SKM-1 treated with dmso at 0.1 percent for 144 hours (cell line): ENCODE results near the gene CENPB.

Source experiments
- DNase-seq: peaks from one replicate; lab custom pipeline; 2025; ENCODE audit not compliant: unreplicated experiment; lab: John Stamatoyannopoulos, UW

The CENPB gene

DNA sequence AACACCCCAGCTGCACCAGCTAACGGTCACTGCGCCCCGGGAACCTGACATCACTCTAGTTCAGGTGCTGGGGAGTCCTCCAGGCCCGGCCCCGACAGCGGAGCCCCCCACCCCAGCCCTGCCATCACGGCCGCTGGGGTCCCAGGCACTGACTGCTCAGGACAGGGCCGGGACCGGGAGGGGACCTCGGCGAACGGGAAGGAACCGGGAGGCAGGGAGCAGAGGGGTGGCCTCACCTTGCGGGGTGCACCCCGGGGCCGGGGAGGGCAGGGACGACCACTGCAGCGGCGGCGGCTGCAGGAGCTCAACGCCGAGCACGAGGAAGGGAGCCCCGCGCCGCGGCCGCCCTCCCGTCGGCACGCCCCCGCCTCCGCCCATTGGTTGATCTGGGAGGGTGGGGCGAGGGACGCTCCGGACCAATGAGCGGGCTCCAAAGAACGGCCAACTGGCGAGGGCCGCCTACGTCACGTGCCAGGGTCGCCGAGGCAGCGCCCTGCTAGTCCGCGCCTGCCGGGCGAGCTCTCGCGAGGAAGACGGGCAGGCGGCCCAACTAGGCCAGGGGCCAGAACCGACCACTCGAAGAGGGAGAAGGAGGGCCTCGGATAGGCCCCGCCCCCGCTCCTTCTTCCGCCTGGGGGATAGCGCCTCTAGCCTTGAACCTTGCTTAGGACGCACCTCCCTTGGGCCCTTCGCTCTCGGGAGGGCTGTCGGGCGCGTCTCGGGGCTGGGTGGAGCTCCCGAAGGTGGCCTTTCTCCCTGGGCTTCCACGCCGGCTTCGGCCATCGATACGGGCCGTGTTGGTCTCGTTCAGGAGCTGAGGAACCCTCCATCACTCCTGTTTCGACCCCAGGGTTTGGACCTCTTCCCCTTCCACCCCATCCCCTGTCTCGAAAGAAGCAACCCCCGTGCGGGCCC, 18.9 kb downstream of the CENPB start, which contains the start of gene ADISSP:
ADISSP (minus strand) TSS at position 327 of the 915 bp plus-strand sequence. CDS start 7,653 bp downstream, outside the sequence.
- DNase-seq = peak; percentile 75

DNA sequence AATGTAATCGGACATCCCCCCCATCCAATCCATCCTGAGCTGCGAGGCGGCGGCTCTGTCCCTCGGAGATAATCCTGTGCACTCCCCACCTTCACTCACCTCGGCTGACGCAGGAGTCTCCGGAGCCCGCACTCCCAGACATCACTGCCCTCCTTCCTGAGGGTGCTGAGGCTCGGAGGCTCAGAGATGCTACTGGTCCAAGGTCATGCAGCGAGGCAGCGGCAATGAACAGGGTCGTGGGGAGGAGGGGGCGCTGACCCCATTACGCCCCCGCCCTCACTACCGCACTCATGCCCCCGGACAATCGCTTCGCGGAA, 19.5 kb downstream of the CENPB start:
- DNase-seq = no peak

DNA sequence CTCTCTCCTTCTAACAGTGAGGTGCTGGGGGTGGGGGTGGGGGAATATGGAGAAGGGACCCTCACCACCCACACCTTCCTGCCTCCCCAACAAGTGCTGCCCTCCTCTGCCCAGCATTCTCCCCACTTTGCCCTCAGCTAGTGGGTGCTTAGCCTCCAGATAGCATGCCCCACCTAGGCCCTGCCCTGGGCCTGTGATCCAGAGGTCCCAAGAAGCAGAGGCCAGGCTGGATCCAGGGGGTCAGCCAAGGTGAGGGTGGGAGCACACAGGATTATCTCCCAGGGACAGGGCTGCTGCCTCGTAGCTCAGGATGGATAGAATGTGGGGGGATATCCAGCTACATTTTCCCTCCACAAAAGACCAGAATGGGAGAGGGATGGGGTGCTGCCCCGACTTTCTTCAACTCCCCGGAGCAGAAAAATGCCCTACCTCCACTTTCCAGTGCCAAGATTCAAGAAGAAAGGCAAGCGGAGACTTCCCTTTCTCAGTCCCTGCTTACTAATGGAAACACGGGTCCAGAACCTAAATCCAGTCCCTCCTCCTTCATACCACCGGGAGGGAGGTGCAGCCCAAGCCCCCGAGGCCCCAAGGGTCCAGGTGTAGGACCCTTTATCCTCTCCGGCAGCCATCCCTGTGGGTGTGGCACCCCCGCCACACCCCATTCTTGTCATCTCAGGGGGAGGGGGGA, 20.0 kb downstream of the CENPB start:
- no peak for DNase-seq

DNA sequence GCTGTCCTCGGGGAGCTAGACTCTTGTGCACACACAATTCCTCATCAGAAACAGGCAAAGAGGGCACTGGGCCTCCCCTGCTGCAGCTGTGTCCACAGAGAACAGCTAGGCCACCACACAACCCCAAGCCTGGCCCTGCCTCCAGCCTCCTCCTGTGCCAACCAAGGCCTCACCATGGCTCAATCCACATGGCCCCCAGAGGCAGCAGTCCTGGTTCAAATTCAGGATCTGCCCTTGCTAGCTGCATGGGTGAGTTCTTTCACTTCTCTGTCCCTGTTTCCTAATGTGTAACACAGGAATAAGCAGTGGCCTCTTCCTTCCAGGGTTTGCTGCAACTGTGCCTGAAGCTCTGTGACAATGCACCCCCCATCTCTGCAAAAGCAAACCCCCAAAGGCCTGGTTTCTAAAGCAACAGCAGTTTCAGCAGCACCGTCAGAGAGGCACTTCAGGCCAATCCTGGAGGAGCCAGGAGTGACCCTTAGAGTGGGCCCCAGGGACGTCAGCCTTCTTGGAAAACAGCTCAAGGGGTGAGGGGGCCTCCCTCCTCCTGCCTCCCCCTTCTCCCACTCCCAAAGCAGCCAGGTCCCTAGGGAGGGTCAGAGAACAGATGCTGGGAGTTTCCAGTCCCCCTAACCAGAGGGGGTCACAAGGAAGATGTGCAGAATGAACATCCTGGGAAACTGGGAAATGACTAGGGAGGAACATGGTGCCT, 21.2 kb downstream of the CENPB start:
- DNase-seq = no peak

DNA sequence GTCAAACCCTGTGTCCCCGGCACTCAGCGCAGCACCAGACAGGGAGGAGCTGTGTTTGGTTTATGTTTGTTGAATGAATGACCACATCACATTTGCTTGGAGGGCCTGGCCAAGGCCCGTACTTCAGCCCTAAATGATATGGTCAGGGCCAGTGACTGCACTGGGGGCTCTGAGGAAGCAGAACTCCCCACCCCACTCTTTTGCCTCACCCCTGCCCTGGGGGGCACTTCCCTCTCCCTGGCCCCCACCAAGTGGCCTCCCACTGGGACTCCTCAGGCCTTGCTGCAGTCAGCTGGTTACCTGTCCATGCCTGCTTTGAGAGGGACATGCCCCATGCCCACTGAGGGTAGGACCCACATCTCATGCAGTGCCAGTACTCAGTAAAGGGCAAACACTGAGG, 21.9 kb downstream of the CENPB start:
- DNase-seq = no peak

DNA sequence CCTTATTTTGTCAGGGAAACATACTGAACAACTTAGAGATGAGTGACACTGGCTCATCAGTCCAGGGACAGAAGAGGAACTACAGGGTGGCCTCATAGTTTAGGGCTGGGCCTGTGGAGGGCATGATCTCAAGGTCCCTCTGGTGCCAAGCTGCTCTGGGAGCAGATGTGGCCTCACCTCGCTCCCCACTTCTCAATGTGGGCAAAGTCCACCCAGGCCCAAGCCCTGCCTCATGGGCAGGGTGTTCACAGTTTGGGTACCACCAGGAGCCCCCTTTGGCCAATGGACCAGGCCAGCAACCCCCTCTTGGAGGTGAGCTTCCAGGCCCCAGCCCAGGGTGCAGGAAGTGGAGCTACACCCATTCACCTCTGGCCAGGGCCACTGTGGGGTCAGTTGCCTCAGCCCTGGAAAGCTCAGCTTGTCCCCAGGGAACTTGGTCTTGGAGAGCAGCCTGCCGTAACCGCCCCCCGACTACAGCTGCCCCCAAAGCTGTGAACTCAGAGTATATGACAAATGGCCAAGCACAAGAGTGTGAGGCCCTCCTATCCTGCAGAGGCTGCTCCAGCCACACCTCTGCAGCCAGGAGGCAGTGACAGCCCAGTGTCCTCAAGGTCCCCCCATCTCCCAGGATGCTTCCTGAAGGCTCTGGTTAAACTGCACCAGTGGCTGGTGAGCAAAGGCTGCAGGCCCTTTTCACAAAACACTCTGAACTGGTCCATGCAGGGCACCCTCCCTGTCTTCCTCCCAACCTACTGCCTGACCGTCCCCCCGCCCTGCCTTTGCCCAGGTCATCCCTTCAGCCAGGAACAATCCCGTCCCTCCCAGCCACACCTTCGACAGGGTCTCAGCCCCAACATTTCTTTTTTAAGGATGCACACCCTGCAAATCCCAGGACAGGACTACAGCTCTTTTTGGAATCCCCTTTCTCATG, 22.6 kb downstream of the CENPB start:
- no peak for DNase-seq

DNA sequence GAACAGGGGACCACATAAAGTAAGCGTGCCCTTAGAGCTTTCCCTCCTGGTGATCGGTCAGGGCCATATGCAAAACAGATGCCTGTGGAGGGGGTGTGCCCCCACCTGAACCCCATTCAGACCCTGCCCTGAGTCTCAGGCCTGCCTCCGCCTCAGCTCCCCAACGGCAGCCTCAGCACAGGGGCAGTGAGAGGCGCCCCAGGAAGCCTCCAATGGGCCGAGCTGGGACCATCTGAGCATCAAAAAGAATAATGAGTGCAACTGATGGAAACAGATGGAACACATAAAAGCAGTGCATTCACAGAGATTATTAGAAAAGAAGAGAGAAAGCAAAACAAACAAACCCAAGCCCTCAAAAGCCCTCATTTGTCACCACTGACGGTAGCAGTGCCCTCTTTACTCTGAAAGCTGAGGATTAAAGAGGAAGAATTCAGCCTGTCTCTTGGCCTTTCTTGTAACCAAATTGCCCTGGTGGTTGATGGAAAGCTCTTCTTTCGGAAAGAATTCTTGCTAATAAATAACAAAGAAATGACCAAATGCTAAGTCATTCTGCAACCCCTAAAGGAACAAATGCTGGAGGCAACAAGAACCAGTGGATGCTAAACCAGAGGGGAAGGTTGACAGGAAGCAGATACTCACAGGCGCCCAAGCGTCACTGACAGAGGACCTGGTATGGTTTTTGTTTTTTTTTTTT, 25.7 kb downstream of the CENPB start:
- DNase-seq = no peak

DNA sequence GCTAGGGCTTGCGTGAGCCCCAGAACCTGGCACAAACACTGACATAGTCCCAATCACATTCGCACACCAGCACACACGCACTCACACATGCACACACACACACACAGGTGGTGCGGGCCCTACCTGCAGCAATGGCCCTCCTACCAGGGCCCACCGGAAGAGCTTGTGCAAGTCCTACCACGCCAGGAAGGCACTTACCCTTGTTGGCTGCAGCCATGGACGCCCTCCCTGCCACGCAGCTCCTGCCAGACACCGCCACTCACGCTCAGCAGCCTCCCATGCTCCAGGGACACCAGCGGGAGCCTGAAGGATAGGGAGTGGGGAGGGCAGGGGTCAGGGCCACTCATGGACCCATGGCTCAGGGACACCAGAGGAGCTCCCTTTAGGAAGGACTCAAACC, 26.7 kb downstream of the CENPB start:
- DNase-seq = no peak

DNA sequence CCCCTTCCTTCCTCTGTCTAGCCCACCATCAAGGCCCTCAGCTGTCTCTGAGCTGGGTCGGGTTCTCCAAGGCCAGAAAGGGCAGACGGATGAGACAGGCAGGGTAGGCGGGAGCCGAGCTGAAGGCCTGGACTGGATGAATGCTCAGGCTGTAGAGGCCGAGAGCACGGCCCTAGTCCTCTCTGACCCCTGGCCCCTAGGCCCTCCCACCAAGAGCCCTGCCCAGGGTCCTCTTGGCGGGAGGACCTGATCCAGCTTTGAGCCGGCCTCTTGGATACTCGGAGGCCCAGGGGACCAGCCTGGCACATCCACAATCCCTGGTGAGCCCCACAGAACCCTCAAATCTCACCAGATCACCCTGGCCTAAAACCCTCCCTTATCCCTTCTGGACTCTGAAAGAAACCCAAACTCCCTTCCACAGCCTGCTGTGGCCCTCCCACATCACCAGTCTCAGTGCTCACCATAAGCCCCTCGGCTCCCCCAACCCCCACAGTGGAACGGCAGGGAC, 27.2 kb downstream of the CENPB start:
- no peak for DNase-seq

DNA sequence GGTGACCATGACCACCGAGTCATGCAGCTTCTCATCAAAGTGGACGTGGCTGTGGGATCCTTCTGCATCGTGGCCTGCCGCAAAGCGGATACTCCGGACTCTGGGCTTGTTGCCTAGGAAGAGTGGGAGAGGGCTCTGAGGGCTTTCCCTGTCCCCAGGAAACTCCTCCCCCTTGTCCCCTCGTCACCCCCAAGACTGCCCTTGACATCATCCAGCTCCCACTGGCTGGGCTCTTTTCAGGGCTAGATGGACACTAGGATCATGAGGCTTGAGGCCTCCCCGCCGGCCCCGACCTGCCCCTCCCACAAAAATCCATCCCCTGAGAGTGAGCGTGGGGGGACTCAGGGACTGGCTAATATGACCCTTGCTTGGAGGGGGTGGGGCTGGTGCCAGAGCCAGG, 28.0 kb downstream of the CENPB start:
- DNase-seq = no peak

DNA sequence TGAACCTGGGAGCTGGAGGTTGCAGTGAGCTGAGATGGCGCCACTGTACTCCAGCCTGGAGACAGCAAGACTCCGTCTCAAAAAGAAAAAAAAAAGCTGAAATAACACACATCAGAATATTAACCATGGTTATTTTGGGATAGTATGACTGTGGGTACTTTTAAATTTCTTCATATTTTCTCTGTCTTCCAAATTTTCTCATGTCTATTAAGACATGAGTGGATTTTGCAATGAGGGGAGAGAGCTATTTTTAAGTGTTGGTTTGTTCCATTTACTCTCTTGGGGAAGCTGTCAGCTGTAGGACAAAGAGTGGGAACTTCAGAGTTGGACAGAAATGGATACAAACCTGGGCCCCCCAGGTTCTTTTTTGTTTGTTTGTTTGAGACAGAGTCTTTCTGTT, 29.3 kb downstream of the CENPB start:
- DNase-seq = no peak

DNA sequence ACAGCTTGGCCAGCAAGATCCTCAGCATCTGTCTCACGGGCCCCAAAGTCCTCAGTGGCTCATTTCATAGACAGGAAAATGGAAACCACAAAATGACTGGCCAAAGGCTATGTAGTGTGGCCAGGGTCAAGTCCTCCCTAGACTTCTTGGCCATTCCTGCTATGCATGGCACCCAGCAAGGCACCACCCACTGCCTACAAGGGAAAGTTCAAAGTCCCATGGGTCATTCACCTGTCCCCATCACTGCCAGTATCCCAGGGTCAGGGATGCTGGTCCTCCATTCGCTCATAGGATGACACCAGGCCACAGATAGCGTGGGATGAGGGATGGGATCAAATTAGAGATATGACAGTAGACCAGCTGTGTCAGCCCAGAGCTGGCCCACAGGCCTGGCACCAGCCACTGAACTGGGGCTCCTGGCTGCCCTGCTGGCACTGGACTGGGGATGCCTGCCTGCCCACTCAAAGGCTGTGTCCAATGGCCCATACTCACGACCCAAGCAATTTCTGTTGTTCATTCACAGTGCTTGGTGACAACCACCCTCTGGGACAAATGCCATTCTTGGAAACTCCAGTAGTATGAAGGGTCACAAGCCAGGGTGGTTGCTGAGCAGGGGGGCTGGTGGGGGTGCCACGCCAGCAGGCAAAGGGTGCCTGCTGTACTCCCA, 30.6 kb downstream of the CENPB start:
- no peak for DNase-seq

DNA sequence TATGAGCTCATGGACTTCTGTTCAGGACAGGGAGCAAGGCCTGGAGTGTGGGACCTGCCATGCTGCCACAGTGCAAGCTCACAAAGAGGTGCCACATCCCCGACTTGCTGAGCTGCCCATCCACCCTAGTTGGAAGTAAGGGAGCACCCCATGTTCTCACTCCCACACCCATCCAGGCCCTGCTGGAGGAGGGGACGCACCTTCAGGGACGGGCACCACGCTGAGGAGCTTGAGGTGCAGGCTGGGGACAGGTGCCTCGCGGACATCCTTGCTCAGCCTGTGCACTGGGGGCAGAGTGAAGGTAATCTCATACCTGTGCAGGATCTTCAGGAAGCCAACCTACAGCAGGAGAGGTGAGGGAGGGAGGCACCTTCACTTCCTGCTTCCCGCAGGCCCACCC, 31.3 kb downstream of the CENPB start:
- DNase-seq = no peak

DNA sequence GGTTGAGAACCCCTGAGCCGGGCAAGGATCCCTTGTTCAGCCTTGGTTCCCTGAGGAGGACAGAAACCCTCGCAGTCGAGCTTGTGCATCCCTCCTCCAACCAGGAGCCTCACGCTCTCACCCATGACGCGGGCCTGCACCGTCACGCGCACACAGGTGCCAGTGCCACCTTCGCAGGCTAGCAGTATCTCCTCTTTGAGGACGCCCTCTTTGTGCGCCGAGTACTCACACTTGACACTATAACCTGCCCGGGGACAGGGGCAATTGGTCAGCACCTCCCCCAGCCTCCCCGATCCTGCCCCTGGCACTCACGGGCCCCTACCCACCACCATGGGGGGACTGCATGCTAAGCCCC, 32.3 kb downstream of the CENPB start:
- DNase-seq = no peak

DNA sequence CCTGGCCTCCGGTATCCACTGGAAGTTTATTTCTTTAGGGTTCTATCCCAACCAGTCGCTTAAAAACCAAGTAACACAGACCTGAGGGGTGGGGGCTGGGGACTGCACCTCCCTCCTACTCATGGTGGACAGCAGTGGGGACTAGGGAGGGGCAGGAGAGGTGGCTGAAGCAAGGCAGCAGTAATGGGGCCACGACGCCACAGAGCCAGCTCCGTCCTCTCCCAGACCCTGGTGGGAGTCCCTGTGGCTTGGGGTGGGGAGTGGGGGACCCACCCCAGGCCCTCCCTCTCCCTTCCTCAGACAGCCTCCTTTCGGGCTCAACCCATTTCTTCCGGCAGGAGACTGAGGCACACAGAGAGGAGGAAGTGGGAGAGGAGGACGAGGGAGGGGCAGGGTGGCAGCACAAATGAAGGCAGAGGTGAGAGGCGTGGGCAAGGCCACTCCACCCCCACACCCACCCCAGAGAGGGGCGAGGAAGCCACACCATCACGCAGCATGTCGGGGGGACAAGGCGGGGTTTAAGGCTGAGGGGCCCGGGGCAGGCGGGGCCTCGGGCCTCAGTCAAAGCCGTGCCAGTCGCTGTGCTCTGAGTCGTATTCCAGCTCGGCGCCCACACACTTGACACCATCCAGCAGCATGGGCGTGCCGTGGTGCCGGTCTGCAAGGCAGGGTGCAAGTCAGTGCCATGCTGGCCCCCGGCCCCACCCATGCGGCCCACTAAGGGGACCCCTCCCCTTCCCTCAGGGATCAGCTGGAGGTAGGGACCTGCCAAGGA, 32.9 kb downstream of the CENPB start:
- no peak for DNase-seq

DNA sequence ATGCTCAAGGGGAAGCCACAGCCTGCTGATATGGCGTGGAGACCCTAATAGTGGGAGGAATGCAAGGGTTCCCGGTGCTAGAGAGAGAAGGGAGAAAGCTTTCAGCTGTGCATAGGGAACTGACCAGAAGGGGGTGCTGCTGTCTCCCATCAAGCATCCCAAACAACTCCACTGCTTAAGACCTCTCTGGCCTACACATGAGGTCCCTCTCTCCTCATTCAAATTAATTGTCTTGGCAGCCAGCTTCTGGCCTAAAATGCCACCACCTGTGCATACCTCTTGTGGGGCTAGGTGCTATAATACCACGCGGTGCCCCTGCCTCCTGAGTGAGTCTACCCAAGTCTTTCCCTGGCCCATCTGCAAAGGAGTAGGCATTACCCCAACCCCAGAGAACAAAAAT, 33.4 kb downstream of the CENPB start:
- peak; percentile 20 for DNase-seq

DNA sequence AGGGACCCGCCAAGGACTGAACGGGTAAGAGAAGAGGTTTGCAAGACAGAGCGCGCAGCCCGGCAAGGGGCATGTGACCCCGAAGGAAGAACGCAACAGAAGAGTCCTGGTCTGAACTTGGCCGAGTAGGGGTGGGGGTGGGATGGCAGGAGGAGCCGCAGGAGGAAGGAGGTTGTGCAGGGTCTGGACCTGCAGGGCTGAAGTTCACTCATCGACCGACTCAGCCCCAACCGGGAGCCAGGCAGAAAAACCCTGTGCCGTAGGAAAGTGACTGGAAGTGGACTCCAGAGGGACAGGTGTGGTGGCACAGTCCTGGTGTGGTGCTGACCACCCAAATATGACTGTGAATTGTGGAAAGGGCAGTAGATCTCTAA, 34.2 kb downstream of the CENPB start:
- DNase-seq = no peak

DNA sequence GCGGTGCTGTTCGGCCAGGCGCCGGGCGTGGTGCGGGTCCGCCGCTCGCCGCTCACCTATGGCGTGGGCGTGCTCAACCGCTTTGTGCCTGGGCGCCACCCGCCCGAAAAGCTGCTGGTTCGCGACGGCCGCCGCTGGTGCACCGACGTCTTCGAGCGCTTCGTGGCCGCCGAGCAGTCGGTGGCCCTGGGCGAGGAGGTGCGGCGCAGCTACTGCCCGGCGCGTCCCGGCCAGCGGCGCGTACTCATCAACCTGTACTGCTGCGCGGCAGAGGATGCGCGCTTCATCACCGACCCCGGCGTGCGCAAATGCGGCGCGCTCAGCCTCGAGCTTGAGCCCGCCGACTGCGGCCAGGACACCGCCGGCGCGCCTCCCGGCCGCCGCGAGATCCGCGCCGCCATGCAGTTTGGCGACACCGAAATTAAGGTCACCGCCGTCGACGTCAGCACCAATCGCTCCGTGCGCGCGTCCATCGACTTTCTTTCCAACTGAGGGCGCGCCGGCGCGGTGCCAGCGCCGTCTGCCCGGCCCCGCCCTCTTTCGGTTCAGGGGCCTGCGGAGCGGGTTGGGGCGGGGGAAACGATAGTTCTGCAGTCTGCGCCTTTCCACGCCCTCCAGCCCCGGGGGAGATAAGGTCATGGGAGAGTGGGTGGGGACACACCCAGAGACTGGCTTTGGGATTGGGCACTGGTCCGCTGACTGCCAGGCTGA, 34.7 kb downstream of the CENPB start:
- no peak for DNase-seq
